Transverse colon (tissue), 4 donors: ENCODE data around the gene P4HA3. TPM values are rescaled to one million over a fixed set of nuclear protein-coding genes. Genes with fewer than 3 reads are reported as not detected.

Experiments
- DNase-seq: peaks from one replicate; pipeline ENCODE4 v3.0.0-alpha.2; 2019
- H3K27ac ChIP-seq, 4 donors: fragments of 200-600 bp; sonication (generic); 2 replicates each; pipeline ENCODE4 v1.5.1; 2016 to 2018; ENCODE audit warnings: inconsistent platforms in 4 of 4
- H3K27me3 ChIP-seq: fragments of 200-600 bp; sonication (generic); 2 replicates; pipeline ENCODE4 v1.5.1; 2017; ENCODE audit warnings: inconsistent platforms
- H3K36me3 ChIP-seq, 4 donors: fragments of 200-600 bp; sonication (generic); 2 replicates each; pipeline ENCODE4 v1.5.1; 2017 to 2019; ENCODE audit warnings: inconsistent platforms in 4 of 4
- H3K4me1 ChIP-seq, 4 donors: fragments of 200-600 bp; sonication (generic); 2 replicates each; pipeline ENCODE4 v1.5.1; 2017 to 2020; ENCODE audit warnings: inconsistent platforms in 4 of 4
- H3K4me3 ChIP-seq, 4 donors: fragments of 200-600 bp; sonication (generic); 1 replicate in 1 of 4; 2 replicates in 3 of 4; pipeline versions ENCODE4 v1.5.1 to v1.6.1; 2017 to 2019; ENCODE audit warnings: inconsistent platforms in 4 of 4
- H3K9me3 ChIP-seq, 2 donors: fragments of 200-600 bp; sonication (generic); 2 replicates each; pipeline ENCODE4 v1.5.1; 2017 to 2019; ENCODE audit warnings: inconsistent platforms in 2 of 2
- EP300 ChIP-seq: sonication (generic); formaldehyde crosslinking; IDR thresholded peaks from one replicate; pipeline ENCODE4 v1.6.1; 2017; ENCODE audit warnings: antibody characterized with exemption, low read depth
- POLR2A ChIP-seq: fragments of 450-650 bp; IDR thresholded peaks from one replicate; pipeline ENCODE4 v1.6.1; 2016; ENCODE audit warnings: antibody characterized with exemption, mild to moderate bottlenecking, moderate library complexity
- POLR2AphosphoS5 ChIP-seq, 3 donors: sonication (generic); formaldehyde crosslinking; IDR thresholded peaks; one replicate each; pipeline ENCODE4 v1.6.1; 2016; ENCODE audit warnings: antibody characterized with exemption in 3 of 3
- WGBS, 2 donors: methylation state at CpG; one replicate each; pipeline ENCODE4 v1.1.5; 2018; ENCODE audit warnings: low coverage in 1 of 2; 5-methylcytosine and 5-hydroxymethylcytosine counted together
- in situ Hi-C, 4 donors: fragments of 200-750 bp; cut with MboI; loops; one replicate each; pipeline versions ENCODE4 v1.15.0 to v1.15.1; 2017; ENCODE audit warnings: low sequenced_read_pairs in 3 of 4, low pct_ligation_motif_present in 1 of 4, low pct_unique_long_range_greater_than_20kb in 1 of 4
- intact Hi-C: fragments of 100-400 bp; cut with DNase I; formaldehyde crosslinking; loops from one replicate; pipeline ENCODE4 v1.15.1; 2023; ENCODE audit warnings: low total_unique reads
- total RNA-seq, 4 donors: library from RNA; depleted of rRNA; stranded (reverse); fragments of >200 nt; gene quantifications; one replicate each; pipeline ENCODE4 v1.1.0, GENCODE V29; 2016
- TF ChIP-seq, protein P1 (sequence below), 5 experiments: fragments of 200-600 bp in 3 of 5; fragments of 450-650 bp in 2 of 5; sonication (generic) in 3 of 5; IDR thresholded peaks; 1 replicate in 2 of 5; 2 replicates in 3 of 5; pipeline ENCODE4 v1.5.1; 2016 to 2017; ENCODE audit warnings: antibody characterized with exemption in 5 of 5, inconsistent platforms in 3 of 5, mild to moderate bottlenecking in 2 of 5, moderate library complexity in 1 of 5

Gene P4HA3
- total RNA-seq, 4 donors from 2014 or later = 0.27 to 0.64 (median 0.40) TPM; not detected in 1

DNA sequence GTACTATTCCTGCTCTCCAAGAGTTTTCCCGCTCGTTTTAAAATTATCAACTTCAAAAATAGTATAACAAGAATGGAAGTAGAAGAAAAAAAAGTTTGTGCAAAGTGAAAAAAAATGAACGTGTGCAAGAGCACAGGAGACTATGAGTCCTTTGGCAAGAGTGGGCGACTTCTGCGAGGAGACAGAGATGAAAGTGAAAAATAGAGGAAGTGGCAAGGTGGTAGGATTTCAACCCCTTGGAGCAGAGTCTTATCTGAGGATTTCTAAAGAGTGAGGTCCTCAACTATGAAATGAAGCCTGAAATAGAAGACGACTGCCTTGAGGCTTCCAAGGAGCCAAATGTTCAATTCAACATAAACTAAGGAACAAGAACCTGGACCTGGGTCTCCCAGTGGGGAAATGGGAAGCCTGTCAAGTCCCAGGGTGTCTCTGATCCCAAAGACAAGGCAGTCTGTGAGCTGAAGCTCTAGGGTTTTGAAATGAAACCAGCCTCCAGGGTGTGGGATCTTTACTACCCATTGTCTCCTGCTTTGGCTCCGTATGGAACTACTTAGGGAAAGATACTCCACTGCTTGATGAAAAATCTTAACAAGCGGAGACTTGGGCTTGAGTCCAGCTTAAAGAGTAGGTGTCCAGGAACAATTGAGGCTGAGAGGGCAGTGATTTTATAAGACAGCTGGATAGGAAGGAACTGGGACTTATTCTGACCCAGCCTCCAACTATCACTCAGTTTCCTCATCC is 4.8 kb downstream of the P4HA3 start:
- Histone ChIP-seq H3K4me3 (no peak overlapping the region), H3K9me3 (no peaks in the 10 kb centered on the region), H3K27ac (no peak overlapping the region), H3K27me3 (no peaks in the 10 kb centered on the region), H3K36me3 (no peaks in the 10 kb centered on the region), H3K4me1 (peaks cover 5 to 6% (median 6%) of the 10 kb centered on the region in 4 donors)
- in situ Hi-C loops = no loop called here
- 70 to 76% methylated on average over 7 to 8 of the region's 8 CpGs for WGBS, 2 donors
- intact Hi-C loops = no loop called here
- no peak for DNase-seq
- TF ChIP-seq POLR2A = no peak
- TF ChIP-seq POLR2AphosphoS5 (IDR thresholded peaks at IDR 0.05) = no peak
- no peak for TF ChIP-seq EP300
- TF ChIP-seq, protein P1, sequence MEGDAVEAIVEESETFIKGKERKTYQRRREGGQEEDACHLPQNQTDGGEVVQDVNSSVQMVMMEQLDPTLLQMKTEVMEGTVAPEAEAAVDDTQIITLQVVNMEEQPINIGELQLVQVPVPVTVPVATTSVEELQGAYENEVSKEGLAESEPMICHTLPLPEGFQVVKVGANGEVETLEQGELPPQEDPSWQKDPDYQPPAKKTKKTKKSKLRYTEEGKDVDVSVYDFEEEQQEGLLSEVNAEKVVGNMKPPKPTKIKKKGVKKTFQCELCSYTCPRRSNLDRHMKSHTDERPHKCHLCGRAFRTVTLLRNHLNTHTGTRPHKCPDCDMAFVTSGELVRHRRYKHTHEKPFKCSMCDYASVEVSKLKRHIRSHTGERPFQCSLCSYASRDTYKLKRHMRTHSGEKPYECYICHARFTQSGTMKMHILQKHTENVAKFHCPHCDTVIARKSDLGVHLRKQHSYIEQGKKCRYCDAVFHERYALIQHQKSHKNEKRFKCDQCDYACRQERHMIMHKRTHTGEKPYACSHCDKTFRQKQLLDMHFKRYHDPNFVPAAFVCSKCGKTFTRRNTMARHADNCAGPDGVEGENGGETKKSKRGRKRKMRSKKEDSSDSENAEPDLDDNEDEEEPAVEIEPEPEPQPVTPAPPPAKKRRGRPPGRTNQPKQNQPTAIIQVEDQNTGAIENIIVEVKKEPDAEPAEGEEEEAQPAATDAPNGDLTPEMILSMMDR (IDR thresholded peaks at IDR 0.05) = no peak

- H3K27ac ChIP-seq = no peak overlapping the region
- no peak overlapping the region for H3K4me3 ChIP-seq
- no peaks in the 10 kb centered on the region for H3K9me3 ChIP-seq
- no peaks in the 10 kb centered on the region for H3K36me3 ChIP-seq
- WGBS, 2 donors = 73 to 100% methylated on average over 1 to 3 of the region's 3 CpGs
- intact Hi-C loops (no loop called here), in situ Hi-C loops (no loop called here)
- DNase-seq = no peak
- H3K4me1 ChIP-seq = no peaks in the 10 kb centered on the region
- TF ChIP-seq EP300 (no peak), POLR2AphosphoS5 (IDR thresholded peaks at IDR 0.05) (no peak), POLR2A (no peak)
- TF ChIP-seq, protein P1 (IDR thresholded peaks at IDR 0.05) = no peak
- H3K27me3 ChIP-seq = peaks cover 3% of the 10 kb centered on the region
These were observed 12.4 kb downstream of the P4HA3 start for GRCh38 chr11:74299015-74299414.

DNA sequence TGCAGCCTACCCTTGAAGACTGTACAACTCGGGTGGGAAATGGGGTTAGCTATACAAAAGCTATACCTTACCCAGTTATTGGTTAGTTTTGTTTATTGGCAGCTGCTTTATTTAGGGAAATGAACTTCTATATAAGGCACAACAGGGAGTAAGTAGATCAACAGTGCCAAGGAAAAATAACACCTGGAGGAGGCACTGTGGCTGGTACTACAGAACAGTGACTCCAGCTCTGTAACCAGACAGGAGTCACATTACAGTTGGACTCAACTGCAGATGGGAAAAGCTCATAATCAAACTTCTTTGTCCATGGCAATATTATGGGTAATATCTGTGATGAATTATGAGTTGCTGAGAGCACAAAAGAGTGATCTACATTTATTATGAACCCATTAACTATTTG is 14.0 kb downstream of the P4HA3 start:
- 83 to 100% methylated on average over 1 of the region's 1 CpG for WGBS, 2 donors
- no peak for DNase-seq
- Histone ChIP-seq H3K27ac (no peak overlapping the region), H3K27me3 (peaks cover 3% of the 10 kb centered on the region), H3K9me3 (no peaks in the 10 kb centered on the region), H3K4me3 (no peak overlapping the region), H3K4me1 (no peaks in the 10 kb centered on the region), H3K36me3 (no peaks in the 10 kb centered on the region)
- TF ChIP-seq, protein P1 (IDR thresholded peaks at IDR 0.05) = no peak
- TF ChIP-seq POLR2AphosphoS5 (IDR thresholded peaks at IDR 0.05) (no peak), POLR2A (no peak), EP300 (no peak)
- intact Hi-C loops = no loop called here
- in situ Hi-C loops = no loop called here

DNA sequence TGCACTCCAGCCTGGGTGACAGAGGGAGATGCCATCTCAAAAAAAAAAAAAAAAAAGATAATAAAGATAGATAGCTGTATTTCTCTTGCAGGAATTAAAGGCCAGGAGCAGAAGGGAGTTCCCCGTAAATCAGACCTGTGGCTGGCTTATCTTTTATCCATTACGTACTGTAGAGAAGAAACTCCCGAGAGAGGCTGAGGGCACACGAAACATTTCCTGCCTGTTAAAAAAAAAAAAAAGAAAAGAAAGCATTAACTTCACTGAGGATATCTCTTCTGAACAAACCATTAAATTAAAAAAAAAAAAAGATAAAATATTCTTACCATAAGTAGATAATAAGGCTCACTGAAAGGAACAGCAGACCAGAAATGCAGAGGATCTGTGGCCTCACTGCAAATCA is 22.5 kb downstream of the P4HA3 start:
- H3K27ac ChIP-seq = no peak overlapping the region
- no peak overlapping the region for H3K4me3 ChIP-seq
- H3K4me1 ChIP-seq = peaks cover 0 to 8% (median 1%) of the 10 kb centered on the region in 4 donors
- H3K9me3 ChIP-seq = no peaks in the 10 kb centered on the region
- intact Hi-C loops = no loop called here
- H3K27me3 ChIP-seq = no peaks in the 10 kb centered on the region
- TF ChIP-seq, protein P1 (IDR thresholded peaks at IDR 0.05) = no peak
- no peak for TF ChIP-seq POLR2AphosphoS5 (IDR thresholded peaks at IDR 0.05)
- no peak for TF ChIP-seq EP300
- no peak for DNase-seq
- in situ Hi-C loops = no loop called here
- no peaks in the 10 kb centered on the region for H3K36me3 ChIP-seq
- 23 to 70% methylated on average over 3 to 4 of the region's 4 CpGs for WGBS, 2 donors
